B cell (primary cell): ENCODE data around the gene CCDC194. TPM values are rescaled to one million over a fixed set of nuclear protein-coding genes. Genes with fewer than 3 reads are reported as not detected.
A peak's percentile ranks its signal among the peaks of the same experiment; 100 is the strongest.

ENCODE experiments used
- ATAC-seq: fragments of 200-7000 bp; cut with Tn5 transposase; one replicate; pipeline ENCODE4 v1.10.0; 2021; ENCODE audit warnings: low read depth, mild to moderate bottlenecking, moderate number of reproducible peaks, moderate library complexity
- CTCF ChIA-PET: fragments of 350-600 bp; sonication (Branson Sonifier 250); formaldehyde crosslinking; loops from one replicate; lab custom pipeline; 2021; ENCODE audit warnings: antibody characterized with exemption, inconsistent platforms; lab: Charles Lee
- POLR2A ChIA-PET: fragments of 350-600 bp; sonication (Branson Sonifier 250); formaldehyde crosslinking; loops from one replicate; lab custom pipeline; 2021; ENCODE audit warnings: antibody characterized with exemption; lab: Charles Lee
- DNase-seq: peaks from one replicate; pipeline ENCODE4 v3.0.0; 2013
- H2AFZ ChIP-seq: 2 replicates; pipeline ENCODE4 v1.6.1; 2012; ENCODE audit warnings: mild to moderate bottlenecking, low read depth, low read length; ENCODE audit not compliant: insufficient read depth, poor library complexity, severe bottlenecking
- H3K27ac ChIP-seq, 2 donors: 1 replicate in 1 of 2; 2 replicates in 1 of 2; pipeline ENCODE4 v1.5.1; 2012 to 2013; ENCODE audit warnings: low read length in 2 of 2, mild to moderate bottlenecking in 2 of 2, moderate library complexity in 1 of 2
- H3K27me3 ChIP-seq, 4 experiments: fragments of 200-600 bp in 1 of 4; sonication (generic) in 1 of 4; replicated peaks in 1 of 4; 1 replicate in 2 of 4; 2 replicates in 2 of 4; pipeline versions ENCODE4 v1.6.1 to v1.7.0; 2013 to 2016; ENCODE audit warnings: low read length in 3 of 4, mild to moderate bottlenecking in 2 of 4, mixed read lengths in 1 of 4, moderate library complexity in 1 of 4; ENCODE audit not compliant: insufficient read depth in 4 of 4, control insufficient read depth in 3 of 4; ENCODE audit errors: control extremely low read depth in 1 of 4
- H3K36me3 ChIP-seq, 2 experiments: replicated peaks in 1 of 2; 1 replicate in 1 of 2; 2 replicates in 1 of 2; pipeline versions ENCODE4 v1.6.1 to v1.7.1; 2013; ENCODE audit warnings: low read length in 1 of 2; ENCODE audit not compliant: insufficient read depth in 2 of 2, control insufficient read depth in 1 of 2; ENCODE audit errors: control extremely low read depth in 1 of 2, extremely low read depth in 1 of 2
- H3K4me1 ChIP-seq, 2 donors: fragments of 200-600 bp in 1 of 2; sonication (generic) in 1 of 2; 1 replicate in 1 of 2; 2 replicates in 1 of 2; pipeline versions ENCODE4 v1.5.1 to v1.6.1; 2013 to 2017; ENCODE audit warnings: low read length in 2 of 2; ENCODE audit not compliant: control insufficient read depth in 2 of 2, insufficient read depth in 2 of 2
- H3K4me2 ChIP-seq: replicated peaks from 2 replicates; pipeline ENCODE3; 2012; ENCODE audit warnings: mild to moderate bottlenecking, low read depth, low read length; ENCODE audit not compliant: poor library complexity, severe bottlenecking
- H3K4me3 ChIP-seq, 5 experiments: fragments of 200-600 bp in 1 of 5; sonication (generic) in 1 of 5; 1 replicate in 3 of 5; 2 replicates in 2 of 5; pipeline versions ENCODE4 v1.5.1 to v1.7.0; 2011 to 2016; ENCODE audit warnings: low read length in 4 of 5, mild to moderate bottlenecking in 4 of 5, low read depth in 2 of 5, control low read depth in 1 of 5, moderate library complexity in 1 of 5; ENCODE audit not compliant: insufficient read depth in 1 of 5; ENCODE audit errors: control extremely low read depth in 1 of 5, extremely low read depth in 1 of 5
- H3K79me2 ChIP-seq: fragments of 200-600 bp; sonication (generic); one replicate; pipeline ENCODE4 v1.6.0; 2016; ENCODE audit warnings: low read length; ENCODE audit not compliant: control insufficient read depth, insufficient read depth
- H3K9ac ChIP-seq: fragments of 200-600 bp; sonication (generic); 2 replicates; pipeline ENCODE4 v1.6.1; 2017; ENCODE audit warnings: mild to moderate bottlenecking, low read length, moderate library complexity
- H3K9me3 ChIP-seq, 3 donors: one replicate each; pipeline versions ENCODE4 v1.6.1 to v1.7.1; 2013; ENCODE audit warnings: low read length in 2 of 3; ENCODE audit not compliant: control insufficient read depth in 2 of 3, insufficient read depth in 1 of 3; ENCODE audit errors: control extremely low read depth in 1 of 3
- H4K20me1 ChIP-seq: 2 replicates; pipeline ENCODE4 v1.6.0; 2012; ENCODE audit warnings: mild to moderate bottlenecking, low read length; ENCODE audit not compliant: insufficient read depth, control insufficient read depth, poor library complexity, severe bottlenecking
- H3K27ac Mint-ChIP-seq: one replicate; pipeline ENCODE4 v1.8.0; 2021; ENCODE audit warnings: mixed read lengths
- H3K27me3 Mint-ChIP-seq: one replicate; pipeline ENCODE4 v1.8.0; 2021; ENCODE audit warnings: mixed read lengths
- H3K4me1 Mint-ChIP-seq: one replicate; pipeline ENCODE4 v1.8.0; 2021; ENCODE audit warnings: mixed read lengths
- H3K4me3 Mint-ChIP-seq: one replicate; pipeline ENCODE4 v1.8.0; 2021; ENCODE audit warnings: mixed read lengths
- H3K9me3 Mint-ChIP-seq: one replicate; pipeline ENCODE4 v1.8.0; 2022; ENCODE audit warnings: mixed read lengths; ENCODE audit not compliant: insufficient read depth
- CTCF ChIP-seq: fragments of 200-600 bp; IDR thresholded peaks from one replicate; pipeline ENCODE4 v1.8.0; 2022; ENCODE audit warnings: antibody characterized with exemption, mild to moderate bottlenecking
- EZH2 ChIP-seq: IDR thresholded peaks from 2 replicates; pipeline ENCODE4 v1.6.1; 2012; ENCODE audit warnings: borderline replicate concordance, low read depth, mild to moderate bottlenecking, moderate library complexity, low read length; ENCODE audit not compliant: insufficient read depth, poor library complexity, severe bottlenecking
- WGBS: methylation state at CpG from one replicate; pipeline ENCODE4 v1.1.5; 2013; ENCODE audit warnings: missing lambda C conversion rate; ENCODE audit not compliant: insufficient coverage; 5-methylcytosine and 5-hydroxymethylcytosine counted together
- intact Hi-C: fragments of 100-400 bp; cut with micrococcal nuclease; formaldehyde crosslinking; loops from one replicate; pipeline ENCODE4 v1.10.0; 2022
- polyA plus RNA-seq: library from polyadenylated mRNA; depleted of rRNA; stranded (reverse); fragments of >200 nt; gene quantifications from 2 replicates; pipeline ENCODE4 v1.2.3, GENCODE V29; 2012
- total RNA-seq, 2 donors: library from RNA; stranded (reverse); fragments of 120-200 nt in 1 of 2; gene quantifications; 1 replicate in 1 of 2; 2 replicates in 1 of 2; pipeline versions ENCODE4 v1.2.3 to v1.2.4, GENCODE V29; 2013 to 2022

The CCDC194 gene
- total and polyA plus RNA-seq, 2 donors (not counting 1 experiment from before 2014, with no cell fraction given): 1.4 to 3.4 TPM

DNA sequence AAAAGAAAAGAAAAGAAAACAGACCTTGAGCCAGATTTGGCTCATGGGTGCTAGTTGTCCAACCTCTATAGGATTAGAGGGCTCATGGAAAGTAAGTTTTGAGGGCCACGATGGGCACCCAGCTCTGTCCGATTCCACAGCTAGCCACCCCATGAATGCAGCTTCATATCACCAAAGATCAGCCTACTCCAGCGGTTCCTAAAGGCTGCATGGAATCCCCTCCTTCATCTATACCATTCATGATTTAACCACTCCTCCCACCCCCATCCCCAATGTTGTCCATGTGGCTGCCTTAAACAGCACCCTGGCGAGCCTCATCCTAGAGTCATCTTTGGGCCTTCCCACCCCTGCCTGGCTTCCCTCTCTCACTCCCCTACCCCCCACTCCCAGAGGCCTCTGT, 27.9 kb upstream of the CCDC194 start:
- Mint-ChIP-seq H3K27ac (no peak overlapping the region), H3K27me3 (no peaks in the 10 kb centered on the region), H3K4me3 (no peak overlapping the region), H3K4me1 (peaks cover 15% of the 10 kb centered on the region), H3K9me3 (no peaks in the 10 kb centered on the region)
- peaks cover 12 to 16% of the 10 kb centered on the region in 2 donors for H3K4me1 ChIP-seq
- H3K79me2 ChIP-seq: peaks cover 6% of the 10 kb centered on the region
- DNase-seq (no peak), ATAC-seq (no peak)
- H3K36me3 ChIP-seq: peaks cover 0 to 4% of the 10 kb centered on the region in 2 experiments
- intact Hi-C loops: no loop called here
- ChIA-PET POLR2A (interaction anchor here (0.6 kb wide), 1 partner anchor 17 kb away, joined by 4 read pairs; the partner anchor contains the start of gene BST2), CTCF (interaction anchor here (1.1 kb wide), 1 partner anchor 511 kb away, joined by 4 read pairs; the partner anchor contains the start of gene CCDC124)
- no peak overlapping the region for H3K27ac ChIP-seq
- no peak overlapping the region for H2AFZ ChIP-seq
- no peaks in the 10 kb centered on the region for H3K27me3 ChIP-seq
- no peak overlapping the region for H3K4me2 ChIP-seq
- no peak overlapping the region for H3K4me3 ChIP-seq
- TF ChIP-seq EZH2: no peak
- no peak for TF ChIP-seq CTCF
- WGBS: 100% methylated on average over 4 of the region's 4 CpGs
- no peak overlapping the region for H3K9ac ChIP-seq
- H4K20me1 ChIP-seq: no peaks in the 10 kb centered on the region
- H3K9me3 ChIP-seq: no peaks in the 10 kb centered on the region

GRCh38 chr19:17420475-17420924, 26.5 kb upstream of the CCDC194 start:
- Histone ChIP-seq H3K27ac (peak overlapping the region in 1 of 2 donors; percentile 24), H3K4me1 (peaks cover 12 to 16% of the 10 kb centered on the region in 2 donors), H3K9me3 (no peaks in the 10 kb centered on the region), H3K9ac (peak overlapping the region; percentile 74), H3K4me2 (peak overlapping the region; percentile 98), H3K36me3 (peaks cover 0 to 4% of the 10 kb centered on the region in 2 experiments), H3K79me2 (peaks cover 6% of the 10 kb centered on the region), H4K20me1 (no peaks in the 10 kb centered on the region), H3K27me3 (no peaks in the 10 kb centered on the region), H3K4me3 (peak overlapping the region; percentile 45 to 89 (median 76)), H2AFZ (peak overlapping the region; percentile 94)
- 7% methylated on average over 25 of the region's 25 CpGs for WGBS
- intact Hi-C loops: no loop called here
- ChIA-PET CTCF (no interaction called here), POLR2A (interaction anchor here (1.5 to 1.9 kb wide), 2 partner anchors 14 to 85 kb away, joined by 5 to 10 read pairs; partner anchors contain the start of gene ANO8)
- H3K27me3 Mint-ChIP-seq: no peaks in the 10 kb centered on the region
- peaks cover 15% of the 10 kb centered on the region for H3K4me1 Mint-ChIP-seq
- ATAC-seq (no peak), DNase-seq (no peak)
- H3K4me3 Mint-ChIP-seq: peak overlapping the region; percentile 96
- no peaks in the 10 kb centered on the region for H3K9me3 Mint-ChIP-seq
- H3K27ac Mint-ChIP-seq: peak overlapping the region; percentile 74
- TF ChIP-seq CTCF: no peak
- TF ChIP-seq EZH2: no peak
